GM19240 (cell line): ENCODE measurements around the gene ADAMTSL4.

Experiments used
- DNase-seq: peaks from one replicate; pipeline ENCODE4 v3.0.0; 2011; ENCODE audit warnings: low spot score; ENCODE audit not compliant: insufficient read length

ADAMTSL4 gene

DNA sequence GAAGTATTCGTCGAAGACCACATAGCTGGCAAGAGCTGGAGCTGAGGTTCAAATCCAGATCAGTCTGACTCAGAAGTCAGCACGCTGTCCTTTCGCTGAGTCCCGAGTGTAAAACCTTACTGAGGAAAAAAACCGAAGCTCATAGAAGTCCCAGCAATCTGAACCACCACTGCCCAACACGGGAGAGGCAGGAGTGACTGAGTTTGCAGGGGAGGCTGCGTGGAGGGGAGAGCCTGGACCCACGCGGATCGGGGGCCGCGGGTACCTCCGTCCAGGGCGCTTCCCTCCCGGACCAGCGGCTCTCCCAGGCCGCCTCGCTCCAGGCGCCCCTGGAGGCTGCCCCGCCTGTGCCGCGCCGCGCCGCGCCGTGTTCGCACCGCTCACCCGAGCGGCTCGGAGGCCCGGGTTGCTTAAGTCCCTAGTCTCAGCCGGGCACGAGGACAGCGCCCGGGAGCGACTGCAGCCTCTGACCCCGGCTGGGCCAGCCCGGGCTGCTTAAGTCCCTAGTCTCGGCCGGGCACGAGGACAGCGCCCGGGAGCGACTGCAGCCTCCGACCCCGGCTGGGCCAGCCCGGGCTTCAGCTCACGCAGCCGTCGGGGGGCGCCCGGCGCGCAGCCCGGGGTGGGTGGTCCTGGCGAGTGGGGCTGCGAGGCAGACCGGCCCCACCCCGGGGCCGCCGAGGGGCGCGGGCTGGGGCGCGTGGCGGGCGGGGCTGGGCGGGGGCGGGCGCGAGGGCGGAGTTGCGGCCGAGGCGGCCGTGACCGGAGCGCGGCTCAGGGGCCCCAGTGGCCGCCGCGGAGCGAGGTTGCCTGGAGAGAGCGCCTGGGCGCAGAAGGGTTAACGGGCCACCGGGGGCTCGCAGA, at the start of gene ADAMTSL4:
Gene ADAMTSL4 (plus strand): TSS at position 777 of the 864 bp plus-strand sequence. CDS start 2,881 bp downstream, outside the sequence.
- no peak for DNase-seq

DNA sequence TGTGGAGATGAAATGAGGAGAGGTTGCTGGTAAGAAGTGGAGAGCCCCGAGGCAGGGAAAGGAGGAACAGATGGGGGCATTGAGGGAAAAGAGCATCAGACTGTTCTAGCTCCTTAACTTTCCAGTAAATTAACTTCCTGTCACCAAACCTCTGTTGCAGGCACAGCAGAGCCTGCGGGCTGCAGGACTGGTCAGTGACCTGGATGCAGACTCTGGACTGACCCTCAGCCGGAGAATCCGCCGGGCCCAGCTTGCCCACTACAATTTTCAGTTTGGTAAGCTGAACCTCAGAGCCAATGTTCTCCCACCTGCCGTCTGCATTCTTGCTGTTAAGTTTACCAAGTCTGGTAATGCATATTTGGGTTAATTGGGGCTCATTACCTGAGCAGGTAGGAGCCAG, 43.8 kb upstream of the ADAMTSL4 start:
- DNase-seq = no peak

DNA sequence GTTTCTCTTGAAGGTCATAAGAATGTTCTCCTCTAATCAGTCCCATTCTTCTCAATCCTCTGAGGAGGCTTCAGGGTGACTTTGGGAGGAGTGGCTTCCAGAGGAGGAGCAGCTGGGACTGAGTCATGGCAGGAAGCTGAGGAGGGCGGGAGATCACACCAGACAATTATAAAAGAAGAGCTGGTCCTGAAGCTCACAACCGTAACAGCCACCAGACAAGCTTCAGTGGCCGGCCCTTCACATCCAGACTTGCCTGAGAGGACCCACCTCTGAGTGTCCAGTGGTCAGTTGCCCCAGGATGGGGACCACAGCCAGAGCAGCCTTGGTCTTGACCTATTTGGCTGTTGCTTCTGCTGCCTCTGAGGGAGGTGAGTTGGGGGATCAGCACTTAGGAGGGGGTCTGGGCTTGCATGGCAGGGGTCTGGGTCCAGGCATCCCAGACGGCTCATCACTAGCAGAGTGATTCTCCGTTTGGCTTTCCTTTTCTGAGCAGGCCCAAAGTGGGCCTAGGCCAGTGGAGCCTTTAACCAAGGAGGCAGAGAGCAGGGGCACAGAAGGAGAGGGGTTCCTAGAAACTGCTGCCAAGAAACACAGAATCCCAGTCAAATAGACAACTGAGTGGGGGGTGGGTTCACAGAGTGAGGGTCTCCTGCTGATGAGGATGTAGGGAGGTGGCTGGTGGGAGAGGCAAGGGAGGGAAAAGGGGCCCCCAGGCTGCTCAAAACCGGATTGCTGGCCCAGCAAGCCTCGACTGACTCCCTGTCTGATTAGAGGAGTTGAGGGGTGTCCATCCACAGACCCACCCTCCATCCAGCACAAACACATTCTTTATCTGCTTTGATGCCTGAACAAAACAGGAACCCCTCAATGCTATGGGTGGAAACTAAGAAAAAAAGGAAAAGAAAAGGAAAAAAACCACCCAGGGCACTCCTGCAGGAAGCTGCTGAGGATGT, 41.0 kb upstream of the ADAMTSL4 start, which contains the start of gene ECM1:
Gene ECM1 (plus strand): TSS at position 198 of the 953 bp plus-strand sequence. CDS start 101 bp downstream, at position 299.
- DNase-seq = no peak

DNA sequence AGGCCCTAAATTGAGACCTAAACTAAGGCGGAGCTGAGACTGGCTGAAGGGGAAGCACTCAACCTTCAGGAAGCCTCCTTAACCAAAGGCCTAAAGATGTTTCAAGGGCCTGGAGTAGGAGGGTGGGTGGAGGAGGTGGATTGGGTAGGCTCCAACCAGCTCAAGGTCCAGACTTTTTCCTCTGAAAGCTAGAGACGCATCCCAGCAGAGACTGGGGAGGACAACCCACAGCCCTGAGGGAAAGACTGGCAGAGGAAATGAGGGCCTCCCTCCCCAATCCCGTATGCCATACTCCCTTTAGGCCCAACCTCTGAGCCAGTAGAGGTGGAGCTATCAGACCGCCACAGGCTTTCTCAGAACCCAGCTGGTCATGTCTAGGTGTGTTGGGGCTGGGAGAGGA, 40.2 kb upstream of the ADAMTSL4 start:
- no peak for DNase-seq

DNA sequence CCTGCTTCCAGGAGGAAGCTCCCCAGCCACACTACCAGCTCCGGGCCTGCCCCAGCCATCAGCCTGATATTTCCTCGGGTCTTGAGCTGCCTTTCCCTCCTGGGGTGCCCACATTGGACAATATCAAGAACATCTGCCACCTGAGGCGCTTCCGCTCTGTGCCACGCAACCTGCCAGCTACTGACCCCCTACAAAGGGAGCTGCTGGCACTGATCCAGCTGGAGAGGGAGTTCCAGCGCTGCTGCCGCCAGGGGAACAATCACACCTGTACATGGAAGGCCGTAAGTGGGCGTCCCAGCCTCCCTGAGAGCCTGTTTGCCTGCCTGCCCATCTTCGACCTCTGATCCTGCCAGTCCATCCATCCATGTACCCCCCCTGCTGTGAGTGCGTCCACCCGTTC, 37.7 kb upstream of the ADAMTSL4 start:
- no peak for DNase-seq

DNA sequence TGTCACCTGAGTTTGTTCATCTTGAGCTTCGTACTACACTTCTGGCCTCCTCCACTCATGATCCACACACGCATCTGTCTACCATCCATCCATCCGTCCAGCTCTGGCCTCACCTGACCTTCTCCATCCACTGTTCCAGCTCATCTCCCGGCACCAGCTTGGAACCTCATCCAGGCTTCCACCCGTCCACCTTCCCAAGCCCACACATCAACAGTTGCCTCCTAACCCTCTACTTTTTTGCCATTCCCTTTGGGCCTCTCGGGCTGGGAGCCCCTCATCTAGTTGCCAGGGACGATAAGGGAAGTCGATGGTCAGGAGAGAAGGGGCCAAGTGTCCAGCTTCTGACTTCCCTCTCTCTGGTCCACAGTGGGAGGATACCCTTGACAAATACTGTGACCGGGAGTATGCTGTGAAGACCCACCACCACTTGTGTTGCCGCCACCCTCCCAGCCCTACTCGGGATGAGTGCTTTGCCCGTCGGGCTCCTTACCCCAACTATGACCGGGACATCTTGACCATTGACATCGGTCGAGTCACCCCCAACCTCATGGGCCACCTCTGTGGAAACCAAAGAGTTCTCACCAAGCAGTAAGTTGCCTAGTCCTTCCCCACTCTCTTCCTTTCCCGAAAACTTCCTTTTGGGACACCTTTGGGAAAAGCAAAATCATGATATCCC, 37.1 kb upstream of the ADAMTSL4 start:
- DNase-seq = no peak

DNA sequence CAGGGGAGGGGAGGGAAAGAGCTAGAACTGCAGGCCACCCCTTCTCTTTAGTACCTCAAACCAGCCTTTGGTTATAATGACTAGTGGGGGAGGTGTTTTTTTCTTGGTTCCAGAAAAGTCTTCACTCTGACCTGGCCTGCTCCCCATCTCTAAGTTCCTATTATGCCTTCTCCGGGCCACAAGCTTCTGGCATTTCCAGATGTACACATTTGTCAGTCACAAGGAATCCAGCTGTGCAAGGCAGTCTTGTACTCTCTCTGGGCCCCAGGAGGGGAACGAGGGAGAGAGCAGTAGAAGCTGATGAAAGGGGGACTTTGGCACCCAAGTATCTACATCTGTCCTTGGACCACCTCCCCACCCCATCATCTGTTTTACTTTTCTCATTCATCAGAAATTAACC, 36.4 kb upstream of the ADAMTSL4 start:
- DNase-seq = no peak

DNA sequence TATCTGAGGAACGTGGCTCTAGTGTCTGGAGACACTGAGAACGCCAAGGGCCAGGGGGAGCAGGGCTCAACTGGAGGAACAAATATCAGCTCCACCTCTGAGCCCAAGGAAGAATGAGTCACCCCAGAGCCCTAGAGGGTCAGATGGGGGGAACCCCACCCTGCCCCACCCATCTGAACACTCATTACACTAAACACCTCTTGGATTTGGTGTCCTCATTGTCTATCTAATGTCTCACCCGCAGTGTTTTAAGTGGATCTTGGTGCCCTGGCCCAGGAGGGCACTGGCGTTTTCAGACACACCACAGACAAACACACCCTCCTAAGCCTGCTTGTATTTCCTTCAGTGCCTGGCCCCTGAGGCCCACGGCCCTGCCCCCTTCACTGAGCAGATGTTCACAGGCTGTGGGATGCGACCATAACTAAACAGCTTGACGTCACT, 35.8 kb upstream of the ADAMTSL4 start:
- no peak for DNase-seq

DNA sequence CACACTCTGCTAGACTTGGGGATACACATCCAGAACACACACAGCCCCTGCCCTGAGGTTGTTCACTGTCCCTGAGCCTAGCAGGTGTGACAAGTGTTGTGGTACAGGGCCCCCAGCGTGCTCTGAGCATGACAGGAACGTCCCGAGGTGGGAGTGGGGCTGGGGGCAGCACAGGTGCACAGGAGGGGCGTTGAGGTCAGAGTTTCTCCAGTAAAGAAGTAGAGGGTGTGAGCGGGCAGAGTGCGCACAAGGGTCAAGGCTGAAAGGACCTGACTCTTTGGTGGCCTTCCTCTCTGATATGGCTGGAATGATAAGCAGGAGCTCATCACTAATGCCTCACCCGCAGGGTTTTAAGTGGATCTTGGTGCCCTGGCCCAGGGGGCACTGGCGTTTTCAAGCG, 34.9 kb upstream of the ADAMTSL4 start:
- DNase-seq = no peak

DNA sequence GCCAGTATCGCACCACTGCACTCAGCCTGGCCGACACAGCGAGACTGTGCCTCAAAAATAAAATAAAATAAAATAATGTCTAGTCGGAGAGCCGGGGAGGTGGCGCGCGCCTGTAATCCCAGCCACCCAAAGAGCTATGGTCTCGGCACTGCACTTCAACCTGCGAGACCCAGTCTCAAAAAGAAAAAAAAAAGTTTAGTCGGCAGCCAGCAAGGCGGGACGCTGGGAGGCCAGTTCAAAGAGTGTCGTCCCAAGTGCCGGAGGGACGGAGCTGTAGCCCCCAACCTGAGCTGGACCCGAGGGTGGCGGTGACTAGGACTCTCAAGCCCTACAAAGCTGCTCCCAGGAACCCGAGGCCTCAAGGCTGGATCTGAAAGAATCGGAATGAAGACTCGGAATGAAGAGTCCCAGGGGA, 34.3 kb upstream of the ADAMTSL4 start:
- no peak for DNase-seq

DNA sequence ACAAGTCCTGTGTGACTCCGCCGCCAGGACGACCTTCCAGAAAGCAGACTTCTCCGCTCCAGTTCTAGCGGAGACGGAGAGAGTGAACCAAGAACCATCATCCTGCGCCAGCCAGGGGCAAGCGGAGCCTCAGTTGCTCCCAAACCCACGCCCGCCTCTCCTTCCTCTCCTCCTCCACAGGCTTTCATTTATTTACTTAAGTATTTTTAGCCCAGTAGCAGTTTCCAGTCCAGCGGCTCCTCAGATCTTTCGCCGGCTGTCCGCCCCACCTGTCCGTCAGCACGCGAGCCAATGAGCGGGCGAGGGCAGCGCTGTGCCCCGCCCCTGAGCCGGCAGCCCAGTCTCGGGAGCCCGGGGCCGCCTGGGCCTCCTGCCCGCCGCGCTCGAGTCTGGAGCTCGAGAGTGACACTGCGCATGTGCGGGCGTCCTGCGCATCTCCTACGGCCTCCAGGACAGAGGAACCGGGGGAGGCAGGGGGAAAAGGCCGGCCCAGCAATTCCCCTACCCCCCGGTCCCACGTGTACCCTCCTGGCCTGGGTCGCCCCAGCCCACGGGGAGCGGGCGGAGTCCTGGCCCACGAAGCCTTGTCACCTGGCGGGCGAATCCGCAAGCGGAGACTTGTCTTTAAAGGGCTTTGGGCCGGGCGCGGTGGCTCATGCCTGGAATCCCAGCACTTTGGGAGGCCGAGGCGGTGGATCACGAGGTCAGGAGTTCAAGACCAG, 33.7 kb upstream of the ADAMTSL4 start, which contains the start of gene FALEC:
Gene FALEC (plus strand): TSS at position 425 of the 722 bp plus-strand sequence.
- DNase-seq = peak; percentile 95

DNA sequence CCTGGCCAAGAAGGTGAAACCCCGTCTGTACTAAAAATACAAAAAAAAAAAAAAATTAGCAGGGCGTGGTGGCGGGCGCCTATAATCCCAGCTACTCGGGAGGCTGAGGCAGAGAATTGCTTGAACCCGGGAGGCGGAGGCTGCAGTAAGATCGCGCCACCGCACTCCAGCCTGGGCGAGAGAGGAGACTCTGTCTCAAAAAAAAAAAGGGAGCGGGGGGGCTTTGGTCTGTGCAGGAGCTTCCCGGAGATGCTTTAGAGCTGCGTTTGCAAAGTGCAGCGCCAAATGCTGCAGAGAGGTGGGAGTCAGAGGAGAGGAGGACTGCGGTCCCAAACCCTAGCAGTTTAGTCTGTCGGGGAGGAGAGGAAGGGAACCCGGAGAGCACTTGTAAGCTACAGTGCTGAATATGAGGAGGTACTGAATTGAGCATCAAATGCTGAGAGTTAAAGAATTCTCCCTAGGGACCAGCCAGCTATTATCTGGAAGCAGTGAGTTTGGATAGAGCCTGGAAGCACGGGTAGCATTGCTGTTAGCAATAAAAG, 33.1 kb upstream of the ADAMTSL4 start:
- no peak for DNase-seq

DNA sequence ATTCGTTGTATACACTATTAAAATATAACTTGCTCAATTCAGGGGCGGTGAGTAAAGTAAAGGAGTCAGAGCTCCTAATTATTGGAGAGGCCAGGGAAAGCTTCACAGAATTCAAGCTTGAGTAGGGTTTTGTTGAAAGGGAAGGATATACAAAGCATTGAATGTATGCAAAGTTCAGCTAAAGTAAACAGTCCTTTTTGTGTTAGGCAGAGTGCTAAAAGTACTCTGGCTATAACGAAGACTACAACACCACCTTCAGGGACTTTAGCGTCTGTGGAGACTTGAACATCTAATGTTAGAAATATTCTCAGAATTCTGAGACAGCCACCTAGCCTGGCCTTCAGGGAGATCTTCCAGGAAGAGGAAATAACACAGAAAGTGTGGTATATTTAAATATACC, 32.6 kb upstream of the ADAMTSL4 start:
- no peak for DNase-seq

DNA sequence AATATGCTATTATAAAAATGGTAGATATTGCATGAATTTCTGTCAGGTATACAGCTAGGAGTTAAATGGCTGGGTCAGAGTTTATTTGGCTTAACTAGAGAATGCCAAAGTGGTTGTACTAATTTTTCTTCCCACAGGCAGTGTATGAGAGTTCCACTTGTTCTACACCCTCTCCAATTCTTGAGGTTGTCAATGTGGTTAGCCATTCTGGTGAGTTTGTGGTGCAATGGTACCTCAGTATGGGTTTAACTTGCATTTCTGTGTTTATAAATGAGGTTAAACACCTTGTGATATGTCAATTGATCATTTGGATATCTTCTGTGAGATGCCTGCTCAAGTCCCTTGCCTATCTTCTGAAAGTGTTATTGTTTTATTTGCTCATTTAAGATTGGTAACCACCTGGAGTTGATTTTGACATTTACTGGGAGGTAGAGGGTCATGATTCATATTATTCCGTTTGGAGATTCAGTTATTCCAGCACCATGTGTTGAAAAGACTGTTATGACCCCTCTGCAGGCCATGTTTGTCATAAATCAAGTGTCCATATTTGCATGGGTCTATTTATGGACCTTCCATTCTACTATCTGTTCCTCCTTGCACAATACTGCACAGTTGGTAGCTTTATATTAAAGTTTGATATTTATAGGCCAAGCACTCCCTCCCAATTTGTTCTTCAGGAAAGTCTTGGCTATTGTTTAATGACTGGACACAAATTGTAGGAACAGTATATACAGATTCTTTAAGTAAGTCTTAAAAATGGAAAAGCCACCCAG, 27.8 kb upstream of the ADAMTSL4 start:
- no peak for DNase-seq

DNA sequence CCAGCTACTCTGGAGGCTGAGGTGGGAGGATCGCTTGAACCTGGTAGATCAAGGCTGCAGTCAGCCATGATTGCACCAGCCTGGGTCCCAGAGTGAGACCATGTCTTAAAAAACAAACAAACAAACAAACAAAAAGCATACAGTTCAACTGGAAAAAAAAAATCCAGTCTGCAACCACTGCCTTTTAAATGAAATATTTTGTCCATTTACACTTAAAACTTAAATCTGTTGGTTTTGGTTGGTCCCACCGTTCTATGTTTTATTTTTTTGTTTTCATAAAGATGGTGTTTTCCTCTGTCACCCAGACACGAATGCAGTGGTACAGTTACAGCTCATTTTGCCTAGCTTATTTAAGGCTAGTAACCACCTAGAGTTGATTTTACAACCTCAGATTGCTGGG, 23.9 kb upstream of the ADAMTSL4 start:
- DNase-seq = no peak

DNA sequence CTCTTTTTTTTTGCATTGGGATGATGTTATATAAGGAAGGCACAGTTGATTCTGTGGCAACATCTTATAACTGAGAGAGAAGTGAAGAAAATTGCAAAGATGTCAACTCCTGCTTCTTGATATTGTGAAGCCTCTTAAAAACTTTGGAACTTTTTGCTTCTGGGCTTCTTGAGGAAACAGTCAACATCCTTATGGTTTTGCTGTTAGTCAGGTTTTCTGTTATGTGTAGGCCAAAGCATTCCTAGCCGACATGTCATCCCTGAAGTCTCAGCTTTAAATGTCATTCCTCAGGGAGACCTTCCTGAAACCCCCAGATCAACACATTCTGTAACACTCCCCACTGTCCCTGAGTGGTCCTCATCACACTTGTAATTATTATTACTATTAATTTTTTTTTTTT, 21.0 kb upstream of the ADAMTSL4 start:
- no peak for DNase-seq

DNA sequence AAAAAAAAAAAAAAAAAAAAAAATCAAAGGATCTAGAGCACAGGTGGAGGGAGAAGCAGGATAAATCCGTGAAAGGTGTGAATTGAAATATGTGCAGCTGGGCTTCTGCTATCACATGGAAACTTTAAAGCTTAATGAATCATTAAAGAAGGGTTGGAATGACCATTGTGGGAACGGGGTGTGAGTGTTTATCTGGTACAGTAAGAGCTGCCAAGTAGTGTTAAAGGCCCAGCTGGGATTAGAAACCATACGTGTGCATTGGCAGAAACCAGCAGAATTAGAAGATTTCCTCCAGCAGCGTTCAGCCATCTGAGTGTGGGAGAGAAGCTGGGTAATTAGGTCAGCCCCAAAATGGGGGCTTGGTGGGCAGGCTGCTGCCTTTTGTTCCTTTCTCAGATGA, 20.2 kb upstream of the ADAMTSL4 start:
- DNase-seq = no peak

DNA sequence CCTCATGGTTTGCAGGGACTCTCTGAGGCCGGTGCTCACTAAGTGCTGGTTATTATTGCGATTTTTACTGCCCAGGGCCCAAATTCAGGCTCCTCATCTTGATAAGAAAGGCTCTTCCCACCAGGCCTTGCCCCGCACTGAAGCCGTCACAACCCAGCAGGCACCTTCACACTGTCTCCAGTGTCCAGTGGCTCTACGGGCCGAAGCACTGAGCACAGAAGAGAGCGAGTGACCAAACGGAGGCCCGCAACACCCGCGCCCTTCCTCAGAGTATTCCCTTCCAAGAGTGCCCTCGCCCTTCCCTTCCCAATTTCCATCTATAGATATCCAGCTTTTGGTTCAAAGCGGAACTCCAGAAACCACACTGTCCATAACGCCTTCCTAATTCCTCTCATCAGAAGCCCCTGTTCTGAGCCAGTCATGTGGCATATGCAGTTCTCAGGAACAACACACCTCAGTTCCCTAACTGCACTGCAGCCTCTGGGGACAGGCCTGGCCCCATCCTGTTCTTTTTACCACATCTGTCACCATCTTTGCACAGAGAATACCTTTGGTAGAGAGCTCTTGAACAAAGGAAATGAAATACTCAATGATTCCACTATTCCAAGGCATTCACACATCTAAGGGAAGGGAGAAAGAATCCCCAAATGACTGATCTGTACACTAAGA, 18.6 kb upstream of the ADAMTSL4 start:
- DNase-seq = no peak

DNA sequence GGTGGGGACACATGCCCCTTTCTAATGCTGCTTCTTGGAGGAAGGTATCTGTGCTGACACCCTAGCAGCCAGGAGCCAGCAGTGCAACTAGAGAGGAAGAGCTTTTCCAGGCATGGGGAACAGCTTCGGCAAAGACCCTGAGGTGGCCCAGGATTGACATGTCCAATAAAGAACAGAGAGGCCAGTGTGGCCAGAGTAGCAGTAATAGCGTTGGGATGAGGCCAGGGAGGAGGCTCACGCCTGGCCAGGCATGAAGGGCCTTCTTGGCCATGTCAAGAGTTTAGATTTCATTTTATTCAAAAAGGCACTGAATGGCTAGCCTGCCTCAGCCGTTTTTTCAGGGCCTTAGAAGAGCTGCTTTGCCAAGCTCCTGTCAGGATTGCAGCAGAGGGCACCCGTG, 16.3 kb upstream of the ADAMTSL4 start:
- no peak for DNase-seq
